Karpas-422 (cell line): ENCODE data around the gene METTL25B. TPM values are rescaled to one million over a fixed set of nuclear protein-coding genes. Genes with fewer than 3 reads are reported as not detected.

ENCODE experiments used
- total RNA-seq: library from RNA; depleted of rRNA; stranded (reverse); fragments of >200 nt; shearing (Covaris generic); gene quantifications from 2 replicates; pipeline ENCODE4 v1.2.3, GENCODE V29; 2014; ENCODE audit warnings: low replicate concordance; rRNA removed

Gene METTL25B
- total RNA-seq, 1 experiment from 2014 or later: 22.8 TPM

Other genes starting within 250 kb of the METTL25B start
- 22.3 and 24.7 TPM in 2 replicates for gene MEF2D, start 227.7 kb upstream of the METTL25B start, total RNA-seq
- gene IQGAP3, start 155.9 kb upstream of the METTL25B start, total RNA-seq: 0.75 and 1.5 TPM in 2 replicates
- gene TTC24, start 148.7 kb upstream of the METTL25B start, total RNA-seq: 2.9 and 7.8 TPM in 2 replicates
- gene NAXE, start 136.7 kb upstream of the METTL25B start, total RNA-seq: 113 and 135 TPM in 2 replicates
- gene GPATCH4, start 127.0 kb upstream of the METTL25B start, total RNA-seq: 26.2 and 28.0 TPM in 2 replicates
- gene HAPLN2, start 109.1 kb upstream of the METTL25B start, total RNA-seq: 0.47 TPM in 1 of 2 replicates, not detected in the other
- gene BCAN, start 86.4 kb upstream of the METTL25B start, total RNA-seq: not detected in 2 replicates
- gene NES, start 51.1 kb upstream of the METTL25B start, total RNA-seq: not detected in 2 replicates
- 0.56 TPM in 1 of 2 replicates, not detected in the other for gene CRABP2, start 22.9 kb upstream of the METTL25B start, total RNA-seq
- 17.9 and 18.4 TPM in 2 replicates for gene ISG20L2, start 297 bp downstream of the METTL25B start, total RNA-seq
- gene MRPL24, start 12.6 kb downstream of the METTL25B start, total RNA-seq: 102 and 113 TPM in 2 replicates
- 191 and 237 TPM in 2 replicates for gene HDGF, start 23.2 kb downstream of the METTL25B start, total RNA-seq
- 39.6 and 50.0 TPM in 2 replicates for gene PRCC, start 39.1 kb downstream of the METTL25B start, total RNA-seq
- gene SH2D2A, start 88.4 kb downstream of the METTL25B start, total RNA-seq: not detected in 2 replicates
- gene INSRR, start 130.6 kb downstream of the METTL25B start, total RNA-seq: not detected in 2 replicates
- gene NTRK1, start 132.4 kb downstream of the METTL25B start, total RNA-seq: not detected in 2 replicates
- 0.22 TPM in 1 of 2 replicates, not detected in the other for gene PEAR1, start 165.2 kb downstream of the METTL25B start, total RNA-seq
- gene LRRC71, start 192.2 kb downstream of the METTL25B start, total RNA-seq: not detected in 2 replicates